Measurements from ENCODE around the gene DUSP21. TPM values are rescaled to one million over a fixed set of nuclear protein-coding genes. Genes with fewer than 3 reads are reported as not detected.
A peak's percentile ranks its signal among the peaks of the same experiment; 100 is the strongest.
"Not testable (repeated sequence)": the region's sequence is repeated elsewhere in the genome, so short reads cannot be mapped to it uniquely, and the experiment has no call there.

The DUSP21 gene
- total and polyA plus RNA-seq, 8 donors = not detected

DNA sequence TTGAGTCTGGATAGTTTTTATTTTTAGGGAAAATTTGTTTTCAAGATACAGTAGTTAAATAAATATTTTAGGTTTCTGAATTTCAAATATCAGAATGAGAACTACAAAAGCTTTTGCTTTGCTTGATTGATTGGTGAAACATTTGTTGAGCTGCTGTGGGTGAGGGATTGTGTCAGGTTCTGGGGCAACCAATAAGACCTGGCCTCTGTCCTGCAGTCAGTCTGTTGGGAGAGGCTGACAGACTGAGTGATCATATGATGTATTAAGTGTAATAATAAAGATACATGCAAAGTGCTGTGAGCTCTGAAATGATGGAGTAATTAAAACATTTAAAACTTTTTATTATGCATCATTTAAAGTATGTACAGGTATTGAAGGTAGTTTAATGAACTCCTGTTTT, 38.8 kb downstream of the DUSP21 start:
- no peak for DNase-seq
- intact Hi-C loops (cut with DNase I) = no loop called here
- no peak for TF ChIP-seq CTCF (IDR thresholded peaks at IDR 0.05)
- H3K36me3 ChIP-seq = no peaks in the 10 kb centered on the region
- no peak for ATAC-seq
- H3K9me3 ChIP-seq = no peaks in the 10 kb centered on the region
- peaks cover 0 to 15% of the 10 kb centered on the region in 2 donors for H3K4me1 ChIP-seq
- H3K27me3 ChIP-seq = no peaks in the 10 kb centered on the region
- no peak overlapping the region for H3K27ac ChIP-seq
- H3K4me3 ChIP-seq = no peak overlapping the region

- no peak overlapping the region for H3K27ac ChIP-seq
- TF ChIP-seq CTCF (IDR thresholded peaks at IDR 0.05) = no peak
- H3K36me3 ChIP-seq = no peaks in the 10 kb centered on the region
- intact Hi-C loops (cut with DNase I) = no loop called here
- H3K4me3 ChIP-seq = no peak overlapping the region
- H3K9me3 ChIP-seq = no peaks in the 10 kb centered on the region
- H3K4me1 ChIP-seq = peaks cover 5 to 27% of the 10 kb centered on the region in 2 donors
- no peak for DNase-seq
- ATAC-seq = no peak
- no peaks in the 10 kb centered on the region for H3K27me3 ChIP-seq
Measured at GRCh38 chrX:44884944-44885343, 41.1 kb downstream of the DUSP21 start.

GRCh38 chrX:44889824-44890223, 46.0 kb downstream of the DUSP21 start:
- intact Hi-C loops (cut with DNase I) = no loop called here
- DNase-seq = no peak
- no peak for TF ChIP-seq CTCF (IDR thresholded peaks at IDR 0.05)
- Histone ChIP-seq H3K4me1 (peaks cover 5 to 28% of the 10 kb centered on the region in 2 donors), H3K27me3 (no peaks in the 10 kb centered on the region), H3K4me3 (no peak overlapping the region), H3K9me3 (no peaks in the 10 kb centered on the region), H3K36me3 (no peaks in the 10 kb centered on the region), H3K27ac (peak overlapping the region in 1 of 2 donors; percentile 37)
- no peak for ATAC-seq

DNA sequence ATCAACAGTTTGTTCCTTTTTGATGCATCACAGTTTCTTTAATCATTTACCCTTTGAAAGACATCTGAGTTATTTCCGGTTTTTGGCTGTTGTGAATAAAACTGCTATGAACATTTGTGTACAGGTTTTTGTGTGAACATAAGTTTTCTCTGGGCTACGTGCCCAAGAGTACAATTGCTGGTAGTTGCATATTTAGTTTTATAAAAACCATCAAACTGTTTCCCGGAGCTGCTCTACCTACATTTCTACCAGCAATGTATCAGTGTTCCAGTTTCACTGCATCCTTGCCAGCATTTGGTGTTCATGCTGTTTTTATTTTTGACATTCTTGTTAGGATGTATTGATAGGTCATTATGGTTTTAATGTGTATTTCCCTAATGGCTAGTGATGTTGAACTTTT, 46.4 kb downstream of the DUSP21 start:
- Histone ChIP-seq H3K27me3 (no peaks in the 10 kb centered on the region), H3K9me3 (no peaks in the 10 kb centered on the region), H3K27ac (peak overlapping the region in 1 of 2 donors; percentile 37), H3K4me1 (peaks cover 5 to 25% of the 10 kb centered on the region in 2 donors), H3K36me3 (no peaks in the 10 kb centered on the region), H3K4me3 (no peak overlapping the region)
- TF ChIP-seq CTCF (IDR thresholded peaks at IDR 0.05) = no peak
- ATAC-seq = no peak
- intact Hi-C loops (cut with DNase I) = no loop called here
- no peak for DNase-seq

DNA sequence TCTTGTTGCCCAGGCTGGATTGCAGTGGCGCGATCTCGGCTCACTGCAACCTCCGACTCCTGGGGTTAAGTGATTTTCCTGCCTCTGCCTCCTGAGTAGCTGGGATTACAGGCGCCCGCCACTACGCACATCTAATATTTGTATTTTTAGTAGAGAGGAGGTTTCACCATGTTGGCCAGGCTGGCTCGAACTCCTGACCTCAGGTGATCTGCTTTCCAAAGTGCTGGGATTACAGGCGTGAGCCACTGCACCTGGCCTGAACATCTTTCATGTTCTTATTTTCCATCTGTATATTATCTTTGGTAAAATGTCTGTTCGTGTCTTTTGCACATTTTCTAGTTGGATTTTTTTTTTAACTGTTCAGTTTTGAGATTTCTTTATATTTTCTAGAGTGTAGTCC, 46.9 kb downstream of the DUSP21 start:
- peak overlapping the region in 1 of 2 donors; percentile 37 for H3K27ac ChIP-seq
- DNase-seq; ATAC-seq; H3K9me3 ChIP-seq; H3K4me3 ChIP-seq; H3K36me3 ChIP-seq; H3K27me3 ChIP-seq; intact Hi-C loops (cut with DNase I): not testable (repeated sequence)
- peaks cover 5 to 25% of the 10 kb centered on the region in 2 donors for H3K4me1 ChIP-seq

- Histone ChIP-seq H3K36me3 (no peaks in the 10 kb centered on the region), H3K27ac (peak overlapping the region in 1 of 2 donors; percentile 18), H3K4me1 (peaks cover 5 to 25% of the 10 kb centered on the region in 2 donors), H3K4me3 (no peak overlapping the region), H3K27me3 (no peaks in the 10 kb centered on the region), H3K9me3 (peaks cover 0 to 3% of the 10 kb centered on the region in 2 donors)
- ATAC-seq (no peak), DNase-seq (no peak)
- intact Hi-C loops (cut with DNase I) = no loop called here
- TF ChIP-seq CTCF (IDR thresholded peaks at IDR 0.05) = no peak
Measured at GRCh38 chrX:44891642-44892041, 47.8 kb downstream of the DUSP21 start.

Measured in left lung (tissue), 10 donors.